Uterus (tissue), 4 donors: Measurements from ENCODE around the gene BTBD3. TPM values are rescaled to one million over a fixed set of nuclear protein-coding genes. Genes with fewer than 3 reads are reported as not detected.

Source experiments
- DNase-seq, 2 donors: peaks; one replicate each; pipeline ENCODE4 v3.0.0-alpha.2; 2019 to 2020
- H3K27ac ChIP-seq, 2 donors: fragments of 200-600 bp; sonication (generic); 1 replicate in 1 of 2; 2 replicates in 1 of 2; pipeline ENCODE4 v1.5.1; 2016 to 2018
- H3K27me3 ChIP-seq, 2 donors: fragments of 200-600 bp; sonication (generic); one replicate each; pipeline ENCODE4 v1.5.1; 2018 to 2019; ENCODE audit warnings: control low read depth in 1 of 2
- H3K36me3 ChIP-seq, 2 donors: fragments of 200-600 bp; sonication (generic); one replicate each; pipeline ENCODE4 v1.5.1; 2019; ENCODE audit warnings: control low read depth in 1 of 2
- H3K4me1 ChIP-seq, 2 donors: fragments of 200-600 bp; sonication (generic); one replicate each; pipeline ENCODE4 v1.5.1; 2018 to 2019; ENCODE audit warnings: control low read depth in 1 of 2
- H3K4me3 ChIP-seq, 2 donors: fragments of 200-600 bp; sonication (generic); 1 replicate in 1 of 2; 2 replicates in 1 of 2; pipeline ENCODE4 v1.5.1; 2018 to 2019; ENCODE audit warnings: mild to moderate bottlenecking in 1 of 2
- H3K9me3 ChIP-seq, 2 donors: fragments of 200-600 bp; sonication (generic); one replicate each; pipeline ENCODE4 v1.5.1; 2019; ENCODE audit warnings: control low read depth in 1 of 2
- CTCF ChIP-seq, 4 experiments: fragments of 200-600 bp in 2 of 4; fragments of 450-650 bp in 2 of 4; sonication (generic) in 2 of 4; IDR thresholded peaks; one replicate each; pipeline ENCODE4 v1.5.1; 2016 to 2019; ENCODE audit warnings: antibody characterized with exemption in 4 of 4, mild to moderate bottlenecking in 2 of 4, moderate library complexity in 1 of 4
- POLR2A ChIP-seq, 2 donors: fragments of 450-650 bp; IDR thresholded peaks; one replicate each; pipeline ENCODE4 v1.6.1; 2016; ENCODE audit warnings: antibody characterized with exemption in 2 of 2, mild to moderate bottlenecking in 1 of 2, moderate library complexity in 1 of 2
- intact Hi-C: fragments of 100-400 bp; cut with DNase I; formaldehyde crosslinking; loops from one replicate; pipeline ENCODE4 v1.15.1; 2023; ENCODE audit warnings: low total_unique reads
- total RNA-seq, 4 donors: library from RNA; depleted of rRNA in 3 of 4; stranded (reverse); fragments of >200 nt in 3 of 4; gene quantifications; one replicate each; pipeline versions ENCODE4 v1.1.0 to v1.2.4, GENCODE V29; 2014 to 2023
- donor health status: DM: yes; HTN: yes; CAD: no.

The BTBD3 gene
- 100 to 1,000 TPM in 1 of 4 donors, 10 to 100 TPM in 3; 22.8 to 124 (median 39.1) TPM for total RNA-seq

DNA sequence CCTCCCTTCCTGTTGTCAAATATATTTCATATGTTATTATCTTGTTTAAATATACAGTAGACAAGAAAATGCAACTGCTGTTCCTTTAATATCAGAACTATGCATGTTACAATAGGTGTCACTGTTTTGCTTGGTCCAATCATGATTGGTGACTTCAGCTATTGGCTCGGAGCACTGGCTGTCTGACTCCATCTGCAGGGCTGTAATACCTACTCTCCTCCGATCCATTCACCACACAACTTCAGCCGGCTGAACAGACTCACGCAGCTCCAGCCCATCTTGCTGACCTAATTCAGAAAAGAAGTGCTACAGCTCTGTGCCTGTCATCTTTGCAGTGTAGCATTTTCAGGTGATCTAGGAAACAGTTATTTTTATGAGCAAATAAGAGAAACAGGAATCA lies at the start of gene BTBD3:
Gene BTBD3 (plus strand): TSS at position 231 of the 400 bp plus-strand sequence. CDS start 383 bp downstream, outside the sequence.
- Histone ChIP-seq H3K4me1 (no peaks in the 10 kb centered on the region), H3K27me3 (no peaks in the 10 kb centered on the region), H3K27ac (peak within 1 kb of the TSS; percentile 54 to 69), H3K9me3 (no peaks in the 10 kb centered on the region), H3K4me3 (peak within 1 kb of the TSS; percentile 29 to 30), H3K36me3 (no peaks in the 10 kb centered on the region)
- TF ChIP-seq POLR2A (IDR thresholded peaks at IDR 0.05): peak; percentile 23 to 42
- TF ChIP-seq CTCF (IDR thresholded peaks at IDR 0.05): no peak
- intact Hi-C loops: loop anchor here (2.0 kb wide), 1 partner anchor 37 kb away; no protein-coding TSS in a partner anchor
- DNase-seq: peak; percentile 58

DNA sequence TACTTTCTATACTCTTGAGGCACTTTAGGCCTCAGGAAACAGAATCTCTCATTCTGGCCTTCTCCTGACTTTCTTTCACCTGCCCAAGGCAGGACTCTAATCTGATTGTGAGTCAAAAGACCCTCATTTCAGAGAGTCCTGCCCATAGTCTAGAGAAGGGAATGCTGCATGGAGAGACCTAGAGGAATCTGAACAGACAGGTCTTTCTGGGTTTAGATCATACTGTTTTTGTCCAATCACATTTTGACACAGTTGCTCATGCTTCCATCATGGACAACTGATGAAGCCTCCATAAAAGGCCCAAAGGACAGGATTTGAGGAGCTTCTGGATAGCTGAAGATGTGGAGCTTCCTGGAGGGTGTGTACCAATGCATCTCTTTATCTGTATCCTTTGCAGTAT lies 48.1 kb upstream of the BTBD3 start:
- no peak for TF ChIP-seq CTCF (IDR thresholded peaks at IDR 0.05)
- TF ChIP-seq POLR2A (IDR thresholded peaks at IDR 0.05): no peak
- no peak overlapping the region for H3K4me3 ChIP-seq
- intact Hi-C loops: no loop called here
- H3K27ac ChIP-seq: no peak overlapping the region
- no peaks in the 10 kb centered on the region for H3K27me3 ChIP-seq
- no peaks in the 10 kb centered on the region for H3K4me1 ChIP-seq
- no peaks in the 10 kb centered on the region for H3K36me3 ChIP-seq
- no peaks in the 10 kb centered on the region for H3K9me3 ChIP-seq
- no peak for DNase-seq

DNA sequence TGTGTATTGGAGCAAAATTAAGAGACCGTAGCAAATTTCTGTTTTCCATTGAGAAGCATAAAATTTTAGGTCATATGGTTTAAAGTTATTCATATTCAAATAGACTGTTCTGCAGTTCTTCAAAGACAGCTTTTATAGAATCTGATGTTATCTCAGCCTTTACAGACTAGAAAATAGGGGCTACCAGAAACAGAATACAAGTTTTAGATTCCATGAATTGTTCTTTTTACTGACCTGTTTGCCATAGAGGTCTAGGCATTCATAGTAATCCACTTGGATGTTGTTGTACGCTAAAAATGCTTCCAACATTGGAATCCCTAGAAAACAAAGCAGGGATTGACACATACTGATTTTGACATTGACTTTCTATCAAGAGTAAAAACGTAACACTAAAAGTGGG lies 47.3 kb upstream of the BTBD3 start:
- Histone ChIP-seq H3K27me3 (no peaks in the 10 kb centered on the region), H3K27ac (no peak overlapping the region), H3K36me3 (no peaks in the 10 kb centered on the region), H3K4me3 (no peak overlapping the region), H3K4me1 (no peaks in the 10 kb centered on the region), H3K9me3 (no peaks in the 10 kb centered on the region)
- DNase-seq: no peak
- intact Hi-C loops: no loop called here
- no peak for TF ChIP-seq POLR2A (IDR thresholded peaks at IDR 0.05)
- TF ChIP-seq CTCF (IDR thresholded peaks at IDR 0.05): no peak

- DNase-seq: no peak
These were observed 41.1 kb upstream of the BTBD3 start for GRCh38 chr20:11876555-11876954.

GRCh38 chr20:11880680-11881079 lies 37.0 kb upstream of the BTBD3 start:
- TF ChIP-seq POLR2A (IDR thresholded peaks at IDR 0.05) (no peak), CTCF (IDR thresholded peaks at IDR 0.05) (no peak)
- H3K4me1 ChIP-seq: no peaks in the 10 kb centered on the region

More at GRCh38 chr20:11876555-11876954, 41.1 kb upstream of the BTBD3 start:
- Histone ChIP-seq H3K4me3 (no peak overlapping the region), H3K27ac (no peak overlapping the region), H3K9me3 (no peaks in the 10 kb centered on the region), H3K27me3 (no peaks in the 10 kb centered on the region), H3K4me1 (no peaks in the 10 kb centered on the region), H3K36me3 (no peaks in the 10 kb centered on the region)
- intact Hi-C loops: no loop called here
- no peak for TF ChIP-seq CTCF (IDR thresholded peaks at IDR 0.05)
- no peak for TF ChIP-seq POLR2A (IDR thresholded peaks at IDR 0.05)

More at GRCh38 chr20:11880680-11881079, 37.0 kb upstream of the BTBD3 start:
- intact Hi-C loops: loop anchor here (2.0 kb wide), 1 partner anchor 36 kb away; the partner anchor contains the start of gene BTBD3
- Histone ChIP-seq H3K27ac (no peak overlapping the region), H3K9me3 (no peaks in the 10 kb centered on the region), H3K4me3 (no peak overlapping the region), H3K36me3 (no peaks in the 10 kb centered on the region), H3K27me3 (no peaks in the 10 kb centered on the region)
- no peak for DNase-seq
